C4-2B (cell line): ENCODE measurements around the gene NKTR.

Experiments used
- ZFX ChIP-seq: fragments of 450-650 bp; IDR thresholded peaks from 2 replicates; pipeline ENCODE4 v1.6.1; 2017
- TF ChIP-seq, protein P1 (sequence below): fragments of 450-650 bp; conservative IDR thresholded peaks from 2 replicates; pipeline ENCODE4 v1.5.1; 2017; ENCODE audit warnings: mild to moderate bottlenecking

DNA sequence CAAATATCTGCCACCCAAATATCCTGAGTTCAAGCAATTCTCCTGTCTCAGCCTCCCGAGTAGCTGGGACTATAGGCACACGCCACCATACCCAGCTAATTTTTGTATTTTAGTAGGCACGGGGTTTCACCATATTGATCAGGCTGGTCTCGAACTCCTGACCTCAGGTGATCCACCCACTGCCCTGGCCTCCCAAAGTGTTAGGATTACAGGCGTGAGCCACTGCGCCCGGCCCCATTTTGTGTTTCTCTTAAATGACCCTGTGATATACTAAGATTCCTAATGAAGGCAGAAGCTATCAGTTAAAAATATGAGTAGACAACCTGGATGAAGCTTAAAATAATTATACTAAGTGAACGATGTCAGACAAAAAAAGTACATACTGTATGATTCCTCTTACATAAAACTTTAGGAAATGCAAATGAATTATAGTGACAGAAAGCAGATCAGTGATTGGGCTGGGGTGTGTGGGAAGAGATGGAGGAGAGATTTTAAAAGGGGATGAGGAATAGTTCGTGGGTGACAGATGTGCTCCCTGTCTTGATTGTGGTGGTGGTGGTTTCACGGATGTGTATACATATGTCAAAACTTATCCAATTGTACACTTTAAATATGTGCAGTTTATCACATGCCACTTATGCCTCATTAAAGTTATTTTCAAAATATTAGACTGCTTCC is 81.0 kb downstream of the NKTR start:
- TF ChIP-seq, protein P1, sequence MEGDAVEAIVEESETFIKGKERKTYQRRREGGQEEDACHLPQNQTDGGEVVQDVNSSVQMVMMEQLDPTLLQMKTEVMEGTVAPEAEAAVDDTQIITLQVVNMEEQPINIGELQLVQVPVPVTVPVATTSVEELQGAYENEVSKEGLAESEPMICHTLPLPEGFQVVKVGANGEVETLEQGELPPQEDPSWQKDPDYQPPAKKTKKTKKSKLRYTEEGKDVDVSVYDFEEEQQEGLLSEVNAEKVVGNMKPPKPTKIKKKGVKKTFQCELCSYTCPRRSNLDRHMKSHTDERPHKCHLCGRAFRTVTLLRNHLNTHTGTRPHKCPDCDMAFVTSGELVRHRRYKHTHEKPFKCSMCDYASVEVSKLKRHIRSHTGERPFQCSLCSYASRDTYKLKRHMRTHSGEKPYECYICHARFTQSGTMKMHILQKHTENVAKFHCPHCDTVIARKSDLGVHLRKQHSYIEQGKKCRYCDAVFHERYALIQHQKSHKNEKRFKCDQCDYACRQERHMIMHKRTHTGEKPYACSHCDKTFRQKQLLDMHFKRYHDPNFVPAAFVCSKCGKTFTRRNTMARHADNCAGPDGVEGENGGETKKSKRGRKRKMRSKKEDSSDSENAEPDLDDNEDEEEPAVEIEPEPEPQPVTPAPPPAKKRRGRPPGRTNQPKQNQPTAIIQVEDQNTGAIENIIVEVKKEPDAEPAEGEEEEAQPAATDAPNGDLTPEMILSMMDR: no peak
- no peak for TF ChIP-seq ZFX
